ENCODE measurements around the gene ZNF385B.

DNA sequence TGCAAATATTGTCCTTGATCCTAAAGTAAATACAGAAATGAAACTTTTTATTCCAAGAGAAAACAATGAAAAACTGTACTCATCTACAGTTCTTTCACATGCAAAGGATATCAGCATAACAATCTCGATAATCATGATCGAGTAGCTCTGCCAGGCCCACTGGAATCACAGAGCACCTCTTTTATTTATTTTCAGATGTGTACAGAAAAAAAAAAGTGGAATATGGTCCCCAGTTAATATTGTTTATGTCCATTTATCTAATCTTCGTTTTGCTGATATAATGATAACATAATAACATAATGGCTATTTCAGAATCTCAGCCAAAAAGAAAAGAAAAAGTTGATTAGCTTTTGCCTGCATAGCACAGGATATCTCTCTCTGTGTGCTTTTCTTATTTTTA, 6.5 kb downstream of the ZNF385B start:
- no peak for TF ChIP-seq EZH2 (IDR thresholded peaks at IDR 0.05; ENCODE audit: borderline replicate concordance, insufficient read depth, low read length, poor library complexity, severe bottlenecking)
- TF ChIP-seq CTCF (IDR thresholded peaks at IDR 0.05; ENCODE audit: poor library complexity, severe bottlenecking) = no peak
- no peak for TF ChIP-seq EP300 (conservative IDR thresholded peaks at IDR 0.05; ENCODE audit: poor library complexity, severe bottlenecking)
- no peak for TF ChIP-seq SMC3 (conservative IDR thresholded peaks at IDR 0.05; ENCODE audit: poor library complexity)
- TF ChIP-seq MXI1 (conservative IDR thresholded peaks at IDR 0.05; ENCODE audit: poor library complexity, severe bottlenecking) = no peak
- no peak for TF ChIP-seq POLR2AphosphoS5 (IDR thresholded peaks at IDR 0.05)
- TF ChIP-seq TAF1 (IDR thresholded peaks at IDR 0.05; ENCODE audit: low read depth) = no peak
- no peak for TF ChIP-seq REST (IDR thresholded peaks at IDR 0.05; ENCODE audit: borderline replicate concordance)

Data from neural cell (in vitro differentiated cells).